Measurements from ENCODE around the gene CDC25A.
"Not testable (repeated sequence)": the region's sequence is repeated elsewhere in the genome, so short reads cannot be mapped to it uniquely, and the experiment has no call there.

CDC25A gene

DNA sequence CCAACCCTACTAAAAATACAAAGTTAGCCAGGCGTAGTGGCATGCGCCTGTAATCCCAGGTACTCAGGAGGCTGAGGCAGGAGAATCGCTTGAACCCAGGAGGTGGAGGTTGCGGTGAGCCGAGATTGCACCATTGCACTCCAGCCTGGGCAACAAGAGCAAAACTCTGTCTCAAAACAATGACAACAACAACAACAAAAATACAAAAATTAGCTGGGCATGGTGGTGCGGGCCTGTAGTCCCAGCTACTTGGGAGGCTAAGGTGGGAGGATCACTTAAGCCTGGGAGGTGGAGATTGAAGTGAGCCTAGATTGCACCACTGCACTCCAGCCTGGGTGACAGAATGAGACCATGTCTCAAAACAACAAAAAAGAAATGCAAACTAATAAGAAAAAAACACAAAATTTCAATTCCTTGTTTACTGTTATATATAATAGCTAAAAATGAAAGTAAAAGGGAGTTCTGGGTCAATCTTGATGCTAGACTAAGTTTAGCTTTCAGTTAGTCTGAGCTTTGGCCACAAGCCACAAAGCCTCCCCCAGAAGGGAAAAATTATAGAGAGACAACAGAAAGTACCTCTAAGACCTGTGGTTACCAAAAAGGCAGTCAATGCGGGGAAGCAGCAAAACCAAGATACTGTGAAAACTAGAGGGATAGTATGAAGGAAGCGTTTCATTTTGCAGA, 76.0 kb downstream of the CDC25A start:
- not testable (repeated sequence) for DNase-seq (ENCODE audit: low read depth in 3 of 3, low spot score in 1 of 3)

DNA sequence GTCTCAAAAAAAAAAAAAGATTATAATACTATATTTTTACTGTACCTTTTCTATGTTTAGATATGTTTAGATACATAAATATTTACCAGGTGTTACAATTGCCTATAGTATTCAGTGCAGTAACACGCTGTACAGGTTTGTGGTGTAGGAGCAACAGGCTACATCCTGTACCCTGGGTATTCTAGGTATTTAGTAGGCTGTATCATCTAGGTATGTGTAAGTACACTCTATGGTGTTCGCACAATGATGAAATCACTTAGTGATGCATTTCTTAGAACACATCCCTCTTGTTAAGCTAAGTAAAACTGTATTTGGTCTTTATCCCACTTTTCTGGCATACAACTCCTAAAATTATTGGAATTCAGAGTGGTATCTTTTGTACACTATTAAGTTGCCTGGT, 77.8 kb downstream of the CDC25A start:
- no peak for DNase-seq (ENCODE audit: low read depth in 3 of 3, low spot score in 1 of 3)

DNA sequence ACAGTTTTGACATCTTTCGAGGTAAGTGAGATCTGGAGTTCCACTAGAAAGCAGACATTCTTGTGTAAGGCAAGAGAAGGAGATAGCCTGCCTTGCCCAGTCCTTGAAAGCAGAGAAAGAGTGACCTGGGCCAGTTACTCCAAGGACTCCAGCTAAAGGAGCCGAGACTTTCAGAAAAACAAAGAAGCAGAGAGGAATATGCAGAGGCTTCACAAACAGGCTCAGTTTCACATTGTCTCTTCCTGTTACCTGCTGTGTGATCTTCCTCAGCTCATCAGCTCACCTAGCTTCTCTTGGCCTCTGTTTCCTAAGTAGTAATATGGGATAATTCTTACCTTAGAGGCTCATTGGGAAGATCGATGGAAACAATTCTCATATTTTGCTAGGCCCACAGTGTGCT, 81.0 kb downstream of the CDC25A start:
- no peak for DNase-seq (ENCODE audit: low read depth in 3 of 3, low spot score in 1 of 3)

Measured in stimulated activated CD4-positive, alpha-beta T cell treated with anti-CD3 and anti-CD28 coated beads, TNF-alpha, amount 100 ng/mL, for 1 hour (primary cell).